Measurements from ENCODE around the gene KLF13. TPM values are rescaled to one million over a fixed set of nuclear protein-coding genes. Genes with fewer than 3 reads are reported as not detected.

Gene KLF13
- total RNA-seq, 1 donor from 2014 or later = 62.3 TPM

DNA sequence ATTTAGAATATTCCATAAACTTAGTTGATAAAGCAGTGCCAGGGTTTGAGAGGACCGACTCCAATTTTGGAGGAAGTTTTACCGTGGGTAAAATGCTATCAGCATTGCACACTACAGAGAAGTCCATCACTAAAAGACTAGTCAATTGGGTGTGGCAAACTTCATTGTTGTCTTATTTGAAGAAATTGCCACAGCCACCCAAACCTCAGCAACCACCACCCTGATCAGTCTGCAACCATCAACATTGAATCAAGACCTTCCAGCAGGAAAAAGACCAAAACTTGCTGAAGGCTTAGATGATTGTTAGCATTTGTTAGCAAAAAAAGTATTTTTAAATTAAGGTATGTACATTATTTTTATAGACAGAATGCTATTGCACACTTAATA is 60.5 kb downstream of the KLF13 start:
- Histone ChIP-seq H3K9me3 (replicated peaks) (peaks cover 9% of the 10 kb centered on the region), H3K4me1 (peaks cover 48% of the 10 kb centered on the region), H3K27me3 (ENCODE audit: low read depth) (no peaks in the 10 kb centered on the region), H3K4me3 (no peak overlapping the region), H3K27ac (replicated peaks) (peak overlapping the region; percentile 99), H3K36me3 (peaks cover 4% of the 10 kb centered on the region)
- intact Hi-C loops (cut with micrococcal nuclease) = no loop called here
- TF ChIP-seq, protein P1, sequence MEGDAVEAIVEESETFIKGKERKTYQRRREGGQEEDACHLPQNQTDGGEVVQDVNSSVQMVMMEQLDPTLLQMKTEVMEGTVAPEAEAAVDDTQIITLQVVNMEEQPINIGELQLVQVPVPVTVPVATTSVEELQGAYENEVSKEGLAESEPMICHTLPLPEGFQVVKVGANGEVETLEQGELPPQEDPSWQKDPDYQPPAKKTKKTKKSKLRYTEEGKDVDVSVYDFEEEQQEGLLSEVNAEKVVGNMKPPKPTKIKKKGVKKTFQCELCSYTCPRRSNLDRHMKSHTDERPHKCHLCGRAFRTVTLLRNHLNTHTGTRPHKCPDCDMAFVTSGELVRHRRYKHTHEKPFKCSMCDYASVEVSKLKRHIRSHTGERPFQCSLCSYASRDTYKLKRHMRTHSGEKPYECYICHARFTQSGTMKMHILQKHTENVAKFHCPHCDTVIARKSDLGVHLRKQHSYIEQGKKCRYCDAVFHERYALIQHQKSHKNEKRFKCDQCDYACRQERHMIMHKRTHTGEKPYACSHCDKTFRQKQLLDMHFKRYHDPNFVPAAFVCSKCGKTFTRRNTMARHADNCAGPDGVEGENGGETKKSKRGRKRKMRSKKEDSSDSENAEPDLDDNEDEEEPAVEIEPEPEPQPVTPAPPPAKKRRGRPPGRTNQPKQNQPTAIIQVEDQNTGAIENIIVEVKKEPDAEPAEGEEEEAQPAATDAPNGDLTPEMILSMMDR (IDR thresholded peaks at IDR 0.05; ENCODE audit: borderline replicate concordance) = no peak
- DNase-seq = no peak

DNA sequence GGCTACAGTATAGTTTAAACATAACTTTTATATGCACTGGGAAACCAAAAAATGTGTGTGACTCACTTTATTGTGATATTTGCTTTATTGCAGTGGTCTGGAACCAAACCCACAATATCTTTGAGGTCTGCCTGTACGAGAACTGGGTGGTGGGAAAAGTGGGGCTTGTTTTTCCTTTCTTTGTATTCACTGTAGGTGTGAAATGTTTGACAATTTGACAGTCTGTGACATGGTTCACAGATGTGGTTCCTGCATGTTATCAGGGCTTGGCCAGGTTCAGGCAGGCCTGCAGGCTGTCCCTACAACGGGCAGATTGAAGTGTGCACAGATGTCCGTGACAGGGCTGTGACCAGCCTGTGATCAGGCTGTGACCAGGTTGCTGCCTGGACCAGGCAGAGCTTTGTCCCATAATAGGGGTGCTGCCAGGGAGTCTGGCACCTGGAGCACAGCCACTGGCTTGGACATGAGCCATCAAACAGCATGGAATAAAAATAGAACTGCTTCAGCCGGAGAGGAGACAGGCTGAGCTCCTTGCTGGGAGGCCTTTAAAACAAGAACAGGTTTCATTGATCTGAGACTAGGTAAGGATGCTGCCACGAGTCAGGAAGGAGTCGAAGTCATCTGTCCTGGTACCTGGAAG is 61.0 kb downstream of the KLF13 start:
- H3K36me3 ChIP-seq = peaks cover 4% of the 10 kb centered on the region
- H3K4me3 ChIP-seq = peak overlapping the region; percentile 41
- peaks cover 48% of the 10 kb centered on the region for H3K4me1 ChIP-seq
- TF ChIP-seq, protein P1 (IDR thresholded peaks at IDR 0.05; ENCODE audit: borderline replicate concordance) = no peak
- intact Hi-C loops (cut with micrococcal nuclease) = no loop called here
- H3K27ac ChIP-seq (replicated peaks) = peak overlapping the region; percentile 99
- H3K27me3 ChIP-seq (ENCODE audit: low read depth) = no peaks in the 10 kb centered on the region
- peak; percentile 76 for DNase-seq
- peaks cover 9% of the 10 kb centered on the region for H3K9me3 ChIP-seq (replicated peaks)

DNA sequence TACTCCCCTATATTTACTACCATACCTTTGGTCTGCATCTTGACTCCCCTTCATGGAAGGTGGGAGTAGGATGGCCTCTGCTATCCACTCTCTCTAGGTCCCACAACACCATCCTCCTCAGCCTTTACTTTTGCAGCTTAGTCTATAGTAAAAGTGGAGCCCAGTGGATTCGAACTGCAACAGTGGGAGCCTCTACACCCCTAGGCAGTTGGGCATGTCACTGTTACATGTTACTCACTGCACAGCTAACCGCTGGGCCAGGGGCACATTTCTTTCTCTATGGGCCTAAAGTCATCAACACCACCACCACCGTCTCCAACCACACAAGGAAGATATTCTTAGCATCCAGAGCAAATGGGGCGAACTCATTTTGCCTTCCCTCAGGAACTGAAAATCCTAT is 62.9 kb downstream of the KLF13 start:
- TF ChIP-seq, protein P1 (IDR thresholded peaks at IDR 0.05; ENCODE audit: borderline replicate concordance) = no peak
- DNase-seq = no peak
- intact Hi-C loops (cut with micrococcal nuclease) = no loop called here
- Histone ChIP-seq H3K27ac (replicated peaks) (peak overlapping the region; percentile 99), H3K9me3 (replicated peaks) (peaks cover 9% of the 10 kb centered on the region), H3K4me1 (peaks cover 49% of the 10 kb centered on the region), H3K36me3 (peaks cover 2% of the 10 kb centered on the region), H3K27me3 (ENCODE audit: low read depth) (no peaks in the 10 kb centered on the region), H3K4me3 (no peak overlapping the region)

DNA sequence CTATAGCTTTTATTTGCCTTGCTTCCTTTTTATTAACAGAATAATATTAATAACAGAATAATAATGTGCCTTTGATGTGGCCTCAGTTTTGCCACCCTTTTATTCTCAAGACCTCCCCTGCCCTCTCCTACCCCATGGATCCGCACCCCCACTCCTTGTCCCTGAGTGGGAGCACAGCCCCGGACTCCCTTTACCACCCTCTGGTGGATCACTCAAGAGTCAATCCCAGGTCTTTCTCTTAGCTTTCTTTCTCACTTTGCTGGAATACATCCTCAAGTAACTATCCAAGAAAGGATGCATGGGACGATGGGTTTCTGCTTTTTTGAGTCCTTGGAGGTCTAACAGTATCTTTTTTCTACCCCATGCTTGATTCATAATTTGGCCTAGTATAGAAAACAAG is 63.4 kb downstream of the KLF13 start:
- Histone ChIP-seq H3K9me3 (replicated peaks) (peaks cover 9% of the 10 kb centered on the region), H3K27me3 (ENCODE audit: low read depth) (no peaks in the 10 kb centered on the region), H3K36me3 (no peaks in the 10 kb centered on the region), H3K4me1 (peaks cover 49% of the 10 kb centered on the region), H3K27ac (replicated peaks) (peak overlapping the region; percentile 99), H3K4me3 (no peak overlapping the region)
- no peak for DNase-seq
- intact Hi-C loops (cut with micrococcal nuclease) = loop anchor here (10.0 kb wide), 1 partner anchor 55 kb away; no protein-coding TSS in a partner anchor
- TF ChIP-seq, protein P1 (IDR thresholded peaks at IDR 0.05; ENCODE audit: borderline replicate concordance) = peak; percentile 7

DNA sequence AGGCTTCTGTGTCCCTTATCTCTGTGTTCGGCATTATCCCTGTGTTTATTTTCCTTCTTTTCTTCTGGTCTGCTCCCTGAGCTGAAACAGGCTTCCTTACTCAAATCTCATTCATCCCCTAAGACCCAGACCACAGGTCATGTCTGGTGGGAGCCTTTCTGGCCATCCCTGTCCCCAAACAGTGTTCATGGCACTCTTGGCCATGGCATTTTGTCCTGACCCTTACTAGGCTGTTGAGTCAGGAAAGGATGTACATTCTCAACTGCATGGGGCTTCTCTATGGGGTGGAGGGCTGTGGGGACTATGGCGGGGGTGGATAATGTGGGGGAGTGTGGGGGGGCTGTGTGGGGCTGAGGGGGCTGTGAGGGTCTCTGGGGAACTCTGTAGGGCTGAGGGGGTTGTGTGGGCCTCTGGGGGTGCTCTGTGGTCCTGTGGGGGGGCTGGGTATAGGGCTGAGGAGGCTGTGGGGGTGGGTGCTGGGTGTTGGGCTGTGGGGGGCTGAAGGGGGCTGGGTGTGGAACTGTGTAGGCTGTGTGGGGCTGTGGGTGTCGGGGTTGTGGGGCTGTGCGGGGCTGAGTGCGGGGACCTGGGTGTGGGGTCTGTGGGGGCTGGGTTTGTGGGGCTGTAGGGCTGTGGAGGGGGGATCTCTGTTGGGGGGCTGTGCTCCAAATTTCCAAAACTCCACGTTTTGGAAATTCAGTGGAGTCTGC is 64.3 kb downstream of the KLF13 start:
- peak; percentile 14 for DNase-seq
- TF ChIP-seq, protein P1 (IDR thresholded peaks at IDR 0.05; ENCODE audit: borderline replicate concordance) = no peak
- H3K4me1 ChIP-seq = peaks cover 49% of the 10 kb centered on the region
- H3K9me3 ChIP-seq (replicated peaks) = peaks cover 9% of the 10 kb centered on the region
- no peaks in the 10 kb centered on the region for H3K27me3 ChIP-seq (ENCODE audit: low read depth)
- H3K36me3 ChIP-seq = no peaks in the 10 kb centered on the region
- H3K27ac ChIP-seq (replicated peaks) = peak overlapping the region; percentile 99
- intact Hi-C loops (cut with micrococcal nuclease) = loop anchor here (10.0 kb wide), 1 partner anchor 56 kb away; no protein-coding TSS in a partner anchor
- H3K4me3 ChIP-seq = peak overlapping the region; percentile 83
